ENCODE data around the gene MAPK13.

DNA sequence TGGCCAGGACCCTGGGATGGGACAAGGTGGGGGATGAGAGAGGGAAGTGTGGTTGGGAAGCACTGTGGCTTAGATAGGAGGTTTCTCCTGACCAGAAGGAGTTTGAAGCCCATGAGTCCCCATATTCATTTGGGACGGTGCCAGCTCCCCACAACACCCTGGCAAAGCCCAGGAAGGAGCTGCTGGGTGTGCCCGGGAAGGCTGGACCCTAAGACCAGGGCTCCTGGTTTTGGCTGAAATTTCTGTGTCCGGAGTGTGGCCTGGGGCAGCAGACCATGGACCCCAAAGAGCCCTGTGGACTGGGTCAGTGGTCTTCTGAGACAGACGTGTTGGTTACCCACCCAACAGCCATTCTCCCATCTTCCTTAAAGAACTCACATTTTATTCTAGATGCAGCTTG lies 15.2 kb downstream of the MAPK13 start:
- TF ChIP-seq POLR2A (IDR thresholded peaks at IDR 0.05), result no peak
- TF ChIP-seq, protein P1, sequence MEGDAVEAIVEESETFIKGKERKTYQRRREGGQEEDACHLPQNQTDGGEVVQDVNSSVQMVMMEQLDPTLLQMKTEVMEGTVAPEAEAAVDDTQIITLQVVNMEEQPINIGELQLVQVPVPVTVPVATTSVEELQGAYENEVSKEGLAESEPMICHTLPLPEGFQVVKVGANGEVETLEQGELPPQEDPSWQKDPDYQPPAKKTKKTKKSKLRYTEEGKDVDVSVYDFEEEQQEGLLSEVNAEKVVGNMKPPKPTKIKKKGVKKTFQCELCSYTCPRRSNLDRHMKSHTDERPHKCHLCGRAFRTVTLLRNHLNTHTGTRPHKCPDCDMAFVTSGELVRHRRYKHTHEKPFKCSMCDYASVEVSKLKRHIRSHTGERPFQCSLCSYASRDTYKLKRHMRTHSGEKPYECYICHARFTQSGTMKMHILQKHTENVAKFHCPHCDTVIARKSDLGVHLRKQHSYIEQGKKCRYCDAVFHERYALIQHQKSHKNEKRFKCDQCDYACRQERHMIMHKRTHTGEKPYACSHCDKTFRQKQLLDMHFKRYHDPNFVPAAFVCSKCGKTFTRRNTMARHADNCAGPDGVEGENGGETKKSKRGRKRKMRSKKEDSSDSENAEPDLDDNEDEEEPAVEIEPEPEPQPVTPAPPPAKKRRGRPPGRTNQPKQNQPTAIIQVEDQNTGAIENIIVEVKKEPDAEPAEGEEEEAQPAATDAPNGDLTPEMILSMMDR (IDR thresholded peaks at IDR 0.05), result no peak

All from testis (tissue), 2 donors.